ENCODE data around the gene SIGLECL1. TPM values are rescaled to one million over a fixed set of nuclear protein-coding genes. Genes with fewer than 3 reads are reported as not detected.

Gene SIGLECL1
- polyA plus RNA-seq, 3 donors from 2014 or later: not detected

- peaks cover 0 to 6% (median 3%) of the 10 kb centered on the region in 3 donors for H3K27me3 Mint-ChIP-seq (ENCODE audit: low read depth in 3 of 3)
- H3K4me3 Mint-ChIP-seq: no peak overlapping the region
- H3K27ac Mint-ChIP-seq: no peak overlapping the region
- H3K36me3 Mint-ChIP-seq: no peaks in the 10 kb centered on the region
- no peaks in the 10 kb centered on the region for H3K4me1 Mint-ChIP-seq
- DNase-seq: no peak
- no peaks in the 10 kb centered on the region for H3K9me3 Mint-ChIP-seq
Observed at GRCh38 chr19:51227326-51227725, 23.6 kb upstream of the SIGLECL1 start.

DNA sequence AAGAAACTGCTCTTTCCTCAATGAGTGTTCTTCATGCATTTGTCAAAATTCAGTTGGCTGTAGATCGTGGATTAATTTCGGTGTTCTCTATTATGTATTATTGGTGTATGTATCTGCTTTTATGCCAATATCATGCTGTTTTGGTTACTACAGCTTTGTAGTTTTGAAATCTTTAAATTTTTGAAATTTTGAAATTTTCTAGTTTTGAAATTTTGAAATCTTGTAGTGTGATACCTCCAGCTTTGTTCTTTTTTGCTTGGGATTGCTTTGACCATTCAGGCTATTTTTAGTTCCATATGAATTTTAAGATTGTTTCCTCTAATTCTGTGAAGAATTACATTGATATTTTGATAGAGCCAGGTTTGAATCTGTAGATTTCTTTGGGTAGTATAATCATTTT lies 22.9 kb upstream of the SIGLECL1 start:
- H3K27ac Mint-ChIP-seq: no peak overlapping the region
- H3K36me3 Mint-ChIP-seq: peaks cover 0 to 3% (median 0%) of the 10 kb centered on the region in 3 donors
- H3K27me3 Mint-ChIP-seq (ENCODE audit: low read depth in 3 of 3): peaks cover 0 to 6% (median 3%) of the 10 kb centered on the region in 3 donors
- no peaks in the 10 kb centered on the region for H3K4me1 Mint-ChIP-seq
- no peak overlapping the region for H3K4me3 Mint-ChIP-seq
- H3K9me3 Mint-ChIP-seq: no peaks in the 10 kb centered on the region
- no peak for DNase-seq

DNA sequence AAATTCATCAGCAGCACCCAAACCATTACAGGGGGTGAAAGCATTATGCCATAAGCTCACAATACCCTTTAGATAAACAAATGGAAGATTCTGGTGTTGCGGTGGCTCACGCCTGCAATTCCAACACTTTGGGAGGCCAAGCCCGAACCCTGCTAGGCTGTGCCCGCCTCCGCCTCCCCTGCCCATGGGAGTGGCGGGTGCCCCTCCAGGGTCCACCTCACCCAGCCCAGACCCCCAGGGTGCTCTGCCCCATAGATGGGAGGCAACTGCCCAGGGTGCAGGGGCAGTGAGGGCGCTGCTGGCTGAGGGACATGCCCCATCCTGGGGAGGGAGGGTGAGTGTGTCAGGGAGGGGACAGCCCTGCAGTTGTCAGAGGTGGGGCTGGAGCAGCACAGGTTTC lies 10.0 kb upstream of the SIGLECL1 start:
- H3K27me3 Mint-ChIP-seq (ENCODE audit: low read depth in 3 of 3): peaks cover 2 to 5% (median 5%) of the 10 kb centered on the region in 3 donors
- H3K4me3 Mint-ChIP-seq: no peak overlapping the region
- no peaks in the 10 kb centered on the region for H3K36me3 Mint-ChIP-seq
- peaks cover 13 to 24% of the 10 kb centered on the region in 2 donors for H3K4me1 Mint-ChIP-seq
- H3K9me3 Mint-ChIP-seq: no peaks in the 10 kb centered on the region
- no peak overlapping the region for H3K27ac Mint-ChIP-seq
- no peak for DNase-seq

GRCh38 chr19:51242881-51243630 lies 7.8 kb upstream of the SIGLECL1 start:
- peaks cover 2 to 5% (median 5%) of the 10 kb centered on the region in 3 donors for H3K27me3 Mint-ChIP-seq (ENCODE audit: low read depth in 3 of 3)
- H3K27ac Mint-ChIP-seq: no peak overlapping the region
- no peaks in the 10 kb centered on the region for H3K36me3 Mint-ChIP-seq
- H3K9me3 Mint-ChIP-seq: no peaks in the 10 kb centered on the region
- no peak overlapping the region for H3K4me3 Mint-ChIP-seq
- no peak for DNase-seq
- H3K4me1 Mint-ChIP-seq: peaks cover 26 to 38% of the 10 kb centered on the region in 2 donors

GRCh38 chr19:51246164-51246552 lies 4.7 kb upstream of the SIGLECL1 start:
- Mint-ChIP-seq H3K27ac (peak overlapping the region in 4 of 6 donors; percentile 5 to 42 (median 38)), H3K36me3 (peaks cover 0 to 3% (median 0%) of the 10 kb centered on the region in 3 donors), H3K4me3 (peak overlapping the region; percentile 61 to 82 (median 77)), H3K4me1 (peaks cover 26 to 38% of the 10 kb centered on the region in 2 donors), H3K9me3 (no peaks in the 10 kb centered on the region), H3K27me3 (ENCODE audit: low read depth in 3 of 3) (peaks cover 2 to 8% (median 3%) of the 10 kb centered on the region in 3 donors)
- DNase-seq: peak in 1 of 3 donors; percentile 5

- H3K27me3 Mint-ChIP-seq (ENCODE audit: low read depth in 3 of 3): peaks cover 1 to 8% (median 2%) of the 10 kb centered on the region in 3 donors
- DNase-seq: no peak
- peak overlapping the region in 1 of 6 donors; percentile 17 for H3K27ac Mint-ChIP-seq
- H3K9me3 Mint-ChIP-seq: no peaks in the 10 kb centered on the region
- peaks cover 0 to 3% (median 0%) of the 10 kb centered on the region in 3 donors for H3K36me3 Mint-ChIP-seq
- H3K4me1 Mint-ChIP-seq: peaks cover 26 to 36% of the 10 kb centered on the region in 2 donors
- no peak overlapping the region for H3K4me3 Mint-ChIP-seq
Observed at GRCh38 chr19:51247972-51248590, 2.8 kb upstream of the SIGLECL1 start.

DNA sequence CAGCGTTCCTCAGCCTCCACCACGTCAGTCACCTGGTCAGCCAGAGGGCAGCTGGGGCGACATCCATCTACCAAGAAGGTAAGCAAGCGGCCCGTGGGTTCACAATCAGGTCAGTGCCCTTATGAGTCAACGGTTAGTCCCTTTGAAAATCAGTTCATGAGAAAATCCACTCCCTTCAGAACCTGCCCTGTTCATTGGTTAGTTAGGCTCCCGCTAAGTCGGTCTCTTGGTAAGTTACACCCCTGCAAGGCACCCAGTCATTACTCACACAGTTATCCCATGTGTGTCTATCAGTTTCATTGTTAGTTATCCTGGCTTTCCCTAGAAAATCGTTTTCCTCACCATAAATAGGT lies 564 bp downstream of the SIGLECL1 start:
- H3K4me3 Mint-ChIP-seq: no peak overlapping the region
- no peak overlapping the region for H3K27ac Mint-ChIP-seq
- peaks cover 0 to 3% (median 2%) of the 10 kb centered on the region in 3 donors for H3K27me3 Mint-ChIP-seq (ENCODE audit: low read depth in 3 of 3)
- peaks cover 15 to 19% of the 10 kb centered on the region in 2 donors for H3K4me1 Mint-ChIP-seq
- peaks cover 0 to 3% (median 0%) of the 10 kb centered on the region in 3 donors for H3K36me3 Mint-ChIP-seq
- H3K9me3 Mint-ChIP-seq: no peaks in the 10 kb centered on the region
- no peak for DNase-seq

- no peak for DNase-seq
- peaks cover 0 to 3% (median 2%) of the 10 kb centered on the region in 3 donors for H3K27me3 Mint-ChIP-seq (ENCODE audit: low read depth in 3 of 3)
- H3K27ac Mint-ChIP-seq: peak overlapping the region in 1 of 6 donors; percentile 31
- peaks cover 8 to 11% of the 10 kb centered on the region in 2 donors for H3K4me1 Mint-ChIP-seq
- no peaks in the 10 kb centered on the region for H3K9me3 Mint-ChIP-seq
- H3K36me3 Mint-ChIP-seq: peaks cover 0 to 3% (median 0%) of the 10 kb centered on the region in 3 donors
- no peak overlapping the region for H3K4me3 Mint-ChIP-seq
Observed at GRCh38 chr19:51252306-51253079, 1.6 kb downstream of the SIGLECL1 start.

- Mint-ChIP-seq H3K4me3 (no peak overlapping the region), H3K36me3 (peaks cover 0 to 3% (median 0%) of the 10 kb centered on the region in 3 donors), H3K27ac (peak overlapping the region in 3 of 6 donors; percentile 17 to 66 (median 51)), H3K27me3 (ENCODE audit: low read depth in 3 of 3) (peaks cover under 1 to 3% (median 3%) of the 10 kb centered on the region in 3 donors), H3K4me1 (peaks cover 8 to 15% of the 10 kb centered on the region in 2 donors), H3K9me3 (no peaks in the 10 kb centered on the region)
- no peak for DNase-seq
Observed at GRCh38 chr19:51253088-51253806, 2.4 kb downstream of the SIGLECL1 start.

DNA sequence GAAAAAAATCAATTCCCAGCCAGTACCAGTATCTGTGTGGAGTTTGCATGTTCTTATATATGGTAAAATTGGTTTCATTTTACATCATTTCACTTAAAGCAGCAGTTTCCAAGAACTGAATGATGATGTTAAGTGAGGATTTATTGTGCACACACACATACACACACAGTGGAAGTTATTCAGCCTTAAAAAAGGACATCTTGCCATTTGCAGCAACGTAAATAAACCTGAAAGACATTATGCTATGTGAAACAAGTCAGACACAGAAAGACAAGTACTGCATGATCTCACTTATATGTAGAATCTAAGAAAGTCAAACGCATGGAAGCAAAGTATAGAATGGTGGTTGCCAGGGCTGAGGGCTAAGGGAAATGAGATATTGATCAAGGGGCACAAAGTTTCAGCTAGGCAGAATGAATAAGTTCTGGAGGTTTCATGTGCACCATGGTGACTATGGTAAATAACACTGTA lies 5.3 kb downstream of the SIGLECL1 start:
- Mint-ChIP-seq H3K27me3 (ENCODE audit: low read depth in 3 of 3) (peaks cover 0 to 3% (median 3%) of the 10 kb centered on the region in 3 donors), H3K4me3 (no peak overlapping the region), H3K36me3 (no peaks in the 10 kb centered on the region), H3K4me1 (peaks cover 8 to 25% of the 10 kb centered on the region in 2 donors), H3K9me3 (no peaks in the 10 kb centered on the region), H3K27ac (no peak overlapping the region)
- DNase-seq: no peak

DNA sequence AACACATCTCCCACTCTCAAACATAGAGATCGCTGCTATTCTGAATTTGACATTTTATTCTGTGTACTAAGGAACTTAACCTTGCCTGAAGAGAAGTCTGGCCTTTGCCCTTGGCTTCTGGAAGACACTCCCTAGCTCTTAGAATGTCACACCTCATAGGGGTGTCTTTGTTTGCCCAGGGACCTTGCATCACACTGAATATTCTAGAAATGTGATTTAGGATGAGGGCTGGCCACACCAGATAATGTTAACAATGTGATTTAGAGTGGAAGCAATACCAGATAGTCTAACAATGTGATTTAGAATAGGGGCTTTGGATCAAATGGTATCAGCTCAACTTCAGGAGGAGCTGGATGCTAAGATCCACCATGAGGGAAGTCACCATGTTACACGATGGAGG lies 6.6 kb downstream of the SIGLECL1 start:
- Mint-ChIP-seq H3K27me3 (ENCODE audit: low read depth in 3 of 3) (peaks cover 0 to 3% (median 3%) of the 10 kb centered on the region in 3 donors), H3K4me1 (peaks cover 8 to 25% of the 10 kb centered on the region in 2 donors)

GRCh38 chr19:51258165-51259160 lies 7.6 kb downstream of the SIGLECL1 start:
- no peak for DNase-seq
- peaks cover 0 to 3% (median 3%) of the 10 kb centered on the region in 3 donors for H3K27me3 Mint-ChIP-seq (ENCODE audit: low read depth in 3 of 3)

More for the DNA sequence above, 6.6 kb downstream of the SIGLECL1 start:
- DNase-seq: no peak
- H3K36me3 Mint-ChIP-seq: no peaks in the 10 kb centered on the region
- no peak overlapping the region for H3K27ac Mint-ChIP-seq
- no peak overlapping the region for H3K4me3 Mint-ChIP-seq
- H3K9me3 Mint-ChIP-seq: no peaks in the 10 kb centered on the region

More at GRCh38 chr19:51258165-51259160, 7.6 kb downstream of the SIGLECL1 start:
- Mint-ChIP-seq H3K9me3 (no peaks in the 10 kb centered on the region), H3K27ac (no peak overlapping the region), H3K4me1 (peaks cover 4 to 19% of the 10 kb centered on the region in 2 donors), H3K4me3 (no peak overlapping the region), H3K36me3 (no peaks in the 10 kb centered on the region)
